ENCODE measurements around the gene IL10RA.
"Not testable (repeated sequence)": the region's sequence is repeated elsewhere in the genome, so short reads cannot be mapped to it uniquely, and the experiment has no call there.

The IL10RA gene

GRCh38 chr11:118007040-118007439, 20.8 kb downstream of the IL10RA start:
- DNase-seq (ENCODE audit: low read depth in 2 of 2), result no peak

- not testable (repeated sequence) for DNase-seq (ENCODE audit: low read depth in 2 of 2)
Observed at GRCh38 chr11:118007563-118008270, 21.5 kb downstream of the IL10RA start.

DNA sequence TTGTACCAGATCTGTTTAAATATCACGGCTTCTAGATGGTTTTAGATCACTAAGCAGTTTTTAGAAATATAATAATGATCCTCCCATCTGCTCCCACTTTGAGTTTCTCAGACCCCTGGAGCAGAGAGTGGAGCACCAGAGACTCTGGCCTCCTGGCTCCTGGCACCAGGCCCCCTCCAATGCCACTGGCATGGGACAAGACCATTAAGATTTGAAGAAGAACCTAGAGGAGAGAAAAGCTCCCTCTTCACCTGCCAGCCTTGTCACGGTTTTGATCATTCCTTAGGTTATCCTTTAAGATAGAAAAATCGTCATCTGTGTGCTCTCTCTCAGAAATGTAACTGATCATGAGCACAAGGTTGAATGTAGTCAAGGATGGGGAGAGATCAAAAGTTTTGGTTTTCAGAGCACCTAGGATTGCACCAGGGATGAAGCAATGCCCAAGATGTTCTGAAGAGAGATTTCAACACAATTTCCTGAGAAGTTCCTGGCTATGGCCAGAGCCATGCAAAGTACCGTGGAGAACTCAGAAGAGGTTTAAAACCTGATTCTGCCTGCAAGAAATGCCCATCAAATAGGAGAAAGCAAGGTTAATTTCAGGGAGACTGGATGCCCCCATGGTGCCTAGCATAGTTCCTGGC, 22.2 kb downstream of the IL10RA start:
- DNase-seq (ENCODE audit: low read depth in 2 of 2), result no peak

DNA sequence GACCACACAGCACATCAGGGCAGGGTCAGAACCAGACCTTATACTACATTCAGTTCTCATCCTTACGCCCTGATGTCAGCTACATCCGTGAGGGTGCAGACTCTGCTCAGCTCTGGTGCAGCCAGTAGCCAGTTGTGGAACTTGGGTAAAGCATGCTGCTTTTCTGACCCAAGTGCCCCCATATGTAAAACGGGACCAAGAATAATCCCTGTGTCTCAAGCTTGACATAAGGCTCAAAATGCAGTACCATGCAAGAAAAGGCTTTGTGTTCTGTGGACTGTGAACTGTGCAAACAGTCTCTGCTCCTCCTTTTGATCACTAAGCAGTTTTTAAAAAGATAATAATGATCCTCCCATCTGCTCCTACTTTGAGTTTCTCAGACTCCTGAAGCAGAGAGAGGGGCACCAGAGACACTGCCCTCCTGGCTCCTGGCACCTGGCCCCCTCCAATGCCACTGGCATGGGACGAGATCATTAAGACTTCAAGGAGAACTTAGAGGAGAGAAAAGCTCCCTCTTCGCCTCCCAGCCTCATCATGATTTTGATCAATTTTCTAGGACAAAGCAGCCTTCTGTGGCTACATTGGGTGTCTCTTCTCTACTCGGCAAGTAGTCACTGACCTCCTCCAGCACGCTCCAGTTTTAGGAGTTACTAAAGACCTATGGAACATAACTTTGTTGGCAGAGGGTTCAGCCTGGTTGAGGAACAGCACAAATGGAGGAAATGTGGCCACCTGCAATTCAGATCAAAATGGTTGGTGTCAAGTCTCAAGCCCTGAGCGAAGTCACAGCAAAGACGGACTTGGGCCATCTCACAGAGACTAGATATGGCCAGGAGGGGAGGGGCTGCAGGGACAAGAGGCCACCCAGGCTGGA, 23.9 kb downstream of the IL10RA start:
- DNase-seq (ENCODE audit: low read depth in 2 of 2), result no peak

GRCh38 chr11:118010738-118011461, 24.7 kb downstream of the IL10RA start:
- DNase-seq (ENCODE audit: low read depth in 2 of 2), result no peak

DNA sequence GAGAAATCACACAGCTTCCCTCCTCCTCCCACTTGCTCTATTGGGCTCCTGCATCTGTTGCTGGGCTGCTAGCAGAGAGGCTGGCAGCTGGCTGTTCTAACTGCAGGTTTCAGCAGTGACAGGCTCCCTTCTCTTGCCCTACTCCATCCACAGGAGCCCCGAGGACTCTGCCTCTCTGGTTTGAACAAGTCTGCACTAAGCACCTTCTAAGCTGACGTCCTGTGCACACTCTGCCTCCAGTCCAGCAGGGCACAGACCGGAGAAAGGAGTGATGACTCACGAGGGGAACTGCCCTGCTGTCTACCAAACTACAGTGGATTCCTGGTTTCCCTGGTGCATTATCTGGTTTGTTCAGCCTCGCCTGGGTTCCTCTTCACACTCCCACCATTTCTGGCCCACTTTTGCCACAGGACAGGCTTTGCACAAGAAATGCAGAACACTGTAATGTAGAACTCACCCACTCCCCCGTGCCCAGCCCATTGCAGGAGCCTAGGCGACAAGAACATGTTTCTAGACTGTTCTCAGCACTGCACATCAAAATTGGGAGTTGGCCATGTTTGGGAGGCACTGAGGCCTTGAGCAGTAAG, 26.0 kb downstream of the IL10RA start:
- no peak for DNase-seq (ENCODE audit: low read depth in 2 of 2)

- no peak for DNase-seq (ENCODE audit: low read depth in 2 of 2)
Observed at GRCh38 chr11:118014022-118014421, 27.8 kb downstream of the IL10RA start.

DNA sequence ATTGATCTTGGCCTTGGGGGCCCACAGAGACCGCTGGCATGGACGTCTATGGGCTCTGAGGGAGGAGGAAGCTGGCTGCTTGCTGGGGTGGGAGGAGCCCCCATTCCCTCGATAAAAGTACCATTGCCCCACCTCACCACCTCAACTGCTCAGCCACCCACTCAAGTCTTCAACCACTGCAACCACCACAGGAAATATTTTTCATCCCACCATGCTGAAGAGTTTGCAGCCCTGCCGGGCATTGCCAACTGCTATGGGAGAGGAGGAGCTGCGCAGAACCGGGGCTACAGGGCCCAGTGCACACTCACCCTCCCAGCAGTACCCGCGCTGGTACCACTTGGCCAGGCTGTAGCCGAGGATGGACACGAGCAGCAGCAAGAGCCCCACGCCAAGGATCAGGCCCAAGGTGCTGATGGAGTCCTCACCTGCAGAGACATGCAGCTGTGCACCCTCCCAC, 29.2 kb downstream of the IL10RA start:
- DNase-seq (ENCODE audit: low read depth in 2 of 2), result no peak

GRCh38 chr11:118016104-118016503, 29.9 kb downstream of the IL10RA start:
- no peak for DNase-seq (ENCODE audit: low read depth in 2 of 2)

DNA sequence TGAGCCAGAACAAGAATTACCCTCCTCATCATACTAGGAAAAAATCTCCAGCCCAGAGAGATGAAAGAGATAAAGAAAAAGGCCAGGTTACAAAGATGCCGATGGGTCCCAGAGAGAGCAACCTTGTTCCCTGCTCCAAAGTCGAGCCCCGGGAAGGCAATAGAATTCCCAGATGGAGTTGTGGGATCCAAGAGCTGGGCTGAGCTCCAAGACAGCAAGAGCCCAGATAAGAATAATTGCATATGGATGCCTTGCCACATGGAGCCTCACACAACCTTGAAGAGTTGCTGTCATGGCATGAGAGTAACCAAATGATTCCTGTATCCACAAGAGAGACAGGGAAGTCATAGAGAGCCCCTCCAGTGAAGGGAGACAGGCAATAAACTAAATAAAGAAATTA, 30.9 kb downstream of the IL10RA start:
- no peak for DNase-seq (ENCODE audit: low read depth in 2 of 2)

DNA sequence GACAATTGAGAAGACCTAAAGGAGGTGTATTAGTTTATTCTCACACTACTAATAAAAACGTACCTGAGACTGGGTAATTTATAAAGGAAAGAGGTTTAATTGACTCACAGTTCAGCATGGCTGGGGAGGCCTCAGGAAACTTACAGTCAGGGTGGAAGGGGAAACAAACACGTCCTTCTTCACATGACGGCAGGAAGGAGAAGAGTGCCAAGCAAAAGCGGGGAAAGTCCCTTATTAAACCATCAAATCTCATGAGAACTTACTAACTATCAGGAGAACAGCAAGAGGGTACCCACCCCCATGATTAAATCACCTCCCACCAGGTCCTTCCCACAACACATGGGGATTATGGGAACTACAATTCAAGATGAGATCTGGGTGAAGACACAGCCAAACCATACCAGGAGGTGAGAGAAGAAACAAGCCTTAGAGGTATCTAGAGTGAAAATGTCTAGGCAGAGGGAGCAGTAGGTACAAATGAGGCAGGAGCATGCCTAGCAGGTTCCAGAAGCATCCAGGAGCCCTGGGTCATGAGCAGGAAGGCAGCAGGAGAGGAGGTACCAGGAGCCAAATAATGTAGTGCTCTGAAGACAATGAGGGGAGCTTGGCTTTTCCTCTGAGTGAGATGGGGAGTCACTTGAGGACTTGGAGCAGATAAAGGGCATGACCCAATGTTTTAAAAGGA, 31.6 kb downstream of the IL10RA start:
- DNase-seq (ENCODE audit: low read depth in 2 of 2), result no peak

DNA sequence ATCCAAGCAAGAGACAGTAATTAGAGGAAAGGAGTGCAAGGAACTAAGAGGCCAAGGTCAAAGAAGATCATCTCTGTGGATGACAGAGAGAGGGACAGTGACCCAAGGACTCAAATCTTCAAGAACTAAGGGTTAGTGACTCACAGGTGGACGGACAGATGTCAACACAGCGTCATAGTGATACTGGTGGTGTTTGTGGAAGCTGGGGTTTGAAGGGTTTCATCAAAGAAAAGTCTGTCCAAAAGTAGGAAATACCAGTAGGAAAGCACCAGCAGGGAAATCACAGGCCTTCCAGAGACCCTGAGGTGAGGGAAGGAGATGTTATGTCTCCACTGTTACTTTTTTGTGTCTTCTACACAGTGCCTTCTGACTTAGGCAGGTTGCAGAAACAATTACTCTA, 32.2 kb downstream of the IL10RA start:
- DNase-seq (ENCODE audit: low read depth in 2 of 2), result no peak

DNA sequence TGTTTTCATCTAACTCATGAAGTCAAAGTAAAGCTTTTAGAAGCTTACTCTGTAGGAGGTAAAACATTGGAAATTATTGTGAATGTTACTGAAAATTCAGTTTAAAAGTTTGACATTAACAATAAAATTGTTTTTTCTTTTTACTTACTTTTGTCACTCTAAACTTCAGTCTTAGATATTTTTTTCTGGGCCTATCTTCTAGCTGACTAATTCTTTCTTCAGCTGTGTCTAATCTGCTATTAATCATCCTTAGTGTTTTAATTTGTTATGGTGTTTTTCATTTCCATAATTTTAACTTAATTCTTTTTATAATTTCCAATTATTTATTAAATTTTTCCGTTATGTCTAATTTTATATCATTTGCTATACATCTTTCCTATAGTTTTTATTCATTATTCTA, 35.0 kb downstream of the IL10RA start:
- DNase-seq (ENCODE audit: low read depth in 2 of 2), result no peak

GRCh38 chr11:118027694-118028093, 41.5 kb downstream of the IL10RA start:
- DNase-seq (ENCODE audit: low read depth in 2 of 2), result no peak

- DNase-seq (ENCODE audit: low read depth in 2 of 2), result no peak
Observed at GRCh38 chr11:118028626-118029025, 42.4 kb downstream of the IL10RA start.

GRCh38 chr11:118033443-118033842, 47.2 kb downstream of the IL10RA start:
- no peak for DNase-seq (ENCODE audit: low read depth in 2 of 2)

DNA sequence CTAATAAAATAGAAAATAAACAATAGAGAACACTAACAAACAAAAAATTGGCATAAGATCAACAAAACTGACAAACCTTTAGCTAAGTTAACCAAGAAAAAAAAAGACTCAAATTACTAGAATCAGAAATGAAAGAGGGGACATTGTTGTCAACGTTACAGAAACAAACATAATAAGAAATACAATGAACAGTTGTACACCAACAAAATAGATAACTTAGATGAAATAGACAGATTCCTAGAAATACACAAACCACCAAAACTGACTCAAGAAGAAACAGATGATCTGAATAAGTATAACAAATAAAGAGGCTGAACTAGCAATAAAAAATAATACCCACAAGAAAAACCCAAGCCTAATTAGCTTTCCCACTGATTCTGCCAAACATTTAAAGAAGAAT, 55.9 kb downstream of the IL10RA start:
- no peak for DNase-seq (ENCODE audit: low read depth in 2 of 2)

GRCh38 chr11:118042796-118043195, 56.6 kb downstream of the IL10RA start:
- no peak for DNase-seq (ENCODE audit: low read depth in 2 of 2)

- no peak for DNase-seq (ENCODE audit: low read depth in 2 of 2)
Observed at GRCh38 chr11:118045191-118045590, 59.0 kb downstream of the IL10RA start.

DNA sequence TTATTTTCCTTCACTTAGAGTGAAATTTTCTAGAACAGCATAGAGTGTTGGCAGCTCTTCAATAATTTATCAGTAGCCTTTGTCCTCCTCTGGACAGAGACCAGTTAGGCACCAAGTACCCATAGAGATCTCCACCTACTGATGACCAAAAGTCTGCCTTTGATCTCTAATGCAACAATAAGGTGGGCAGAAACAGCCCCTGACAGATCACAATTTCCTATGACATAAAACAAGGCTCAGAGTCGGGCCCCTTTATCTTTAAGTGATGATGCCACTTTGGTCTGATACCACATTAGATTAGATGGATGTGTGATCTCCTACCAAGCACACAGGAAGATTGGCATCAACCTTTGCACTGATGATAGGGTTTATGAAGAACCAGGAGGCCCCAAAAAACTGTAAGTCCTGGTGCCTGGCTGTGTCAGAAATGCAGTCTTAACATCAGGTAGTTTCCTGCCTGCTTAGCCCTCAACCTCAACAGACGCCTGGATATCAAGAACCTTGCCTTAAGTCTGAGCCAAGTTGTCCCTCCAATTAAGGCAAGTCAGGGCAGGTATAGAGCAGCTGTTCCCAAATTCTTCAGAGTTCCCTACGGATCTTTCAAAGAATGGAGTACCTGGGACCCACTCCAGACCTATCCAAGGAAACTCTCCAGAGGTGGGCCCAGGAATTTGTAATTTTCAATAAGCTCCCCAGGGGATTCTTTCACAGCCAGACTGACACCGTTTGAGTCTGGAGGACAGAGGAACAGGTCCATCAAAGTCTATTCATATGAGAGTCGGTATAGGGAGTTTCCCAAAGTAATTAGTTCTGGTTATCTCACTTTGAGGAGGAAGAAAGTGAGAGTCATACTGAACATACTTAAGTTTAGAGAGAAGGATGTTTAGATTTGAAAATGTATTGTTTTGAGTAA, 60.1 kb downstream of the IL10RA start:
- DNase-seq (ENCODE audit: low read depth in 2 of 2), result no peak
